GM12875 (cell line): ENCODE measurements around the gene MCRS1.

Source experiments
- H3K4me3 ChIP-seq: one replicate; pipeline ENCODE4 v1.5.1; 2011; ENCODE audit warnings: low read depth, low read length, control low read depth
- CTCF ChIP-seq: IDR thresholded peaks from 2 replicates; pipeline ENCODE4 v1.5.1; 2011; ENCODE audit warnings: low read depth, mild to moderate bottlenecking, control low read depth, inconsistent platforms, low read length, moderate library complexity, borderline replicate concordance; ENCODE audit not compliant: insufficient read depth

MCRS1 gene

GRCh38 chr12:49553512-49554088, 14.3 kb downstream of the MCRS1 start:
- no peak overlapping the region for H3K4me3 ChIP-seq
- peak; percentile 50; the same call in 1 of the 2 replicates for TF ChIP-seq CTCF

GRCh38 chr12:49552899-49553298, 15.0 kb downstream of the MCRS1 start:
- no peak for TF ChIP-seq CTCF
- H3K4me3 ChIP-seq: no peak overlapping the region

GRCh38 chr12:49552425-49552824, 15.5 kb downstream of the MCRS1 start:
- no peak for TF ChIP-seq CTCF
- H3K4me3 ChIP-seq: no peak overlapping the region

- TF ChIP-seq CTCF: no peak
- H3K4me3 ChIP-seq: no peak overlapping the region
Measured at GRCh38 chr12:49552014-49552413, 15.9 kb downstream of the MCRS1 start.

- no peak for TF ChIP-seq CTCF
- H3K4me3 ChIP-seq: no peak overlapping the region
Measured at GRCh38 chr12:49550693-49551252, 17.2 kb downstream of the MCRS1 start.

- H3K4me3 ChIP-seq: no peak overlapping the region
- no peak for TF ChIP-seq CTCF
Measured at GRCh38 chr12:49549735-49550692, 17.9 kb downstream of the MCRS1 start.
